ENCODE measurements around the gene MAGEB17.

The MAGEB17 gene

GRCh38 chrX:16207634-16208033 is 40.4 kb downstream of the MAGEB17 start:
- no peak for FAIRE-seq
- TF ChIP-seq, protein P1, sequence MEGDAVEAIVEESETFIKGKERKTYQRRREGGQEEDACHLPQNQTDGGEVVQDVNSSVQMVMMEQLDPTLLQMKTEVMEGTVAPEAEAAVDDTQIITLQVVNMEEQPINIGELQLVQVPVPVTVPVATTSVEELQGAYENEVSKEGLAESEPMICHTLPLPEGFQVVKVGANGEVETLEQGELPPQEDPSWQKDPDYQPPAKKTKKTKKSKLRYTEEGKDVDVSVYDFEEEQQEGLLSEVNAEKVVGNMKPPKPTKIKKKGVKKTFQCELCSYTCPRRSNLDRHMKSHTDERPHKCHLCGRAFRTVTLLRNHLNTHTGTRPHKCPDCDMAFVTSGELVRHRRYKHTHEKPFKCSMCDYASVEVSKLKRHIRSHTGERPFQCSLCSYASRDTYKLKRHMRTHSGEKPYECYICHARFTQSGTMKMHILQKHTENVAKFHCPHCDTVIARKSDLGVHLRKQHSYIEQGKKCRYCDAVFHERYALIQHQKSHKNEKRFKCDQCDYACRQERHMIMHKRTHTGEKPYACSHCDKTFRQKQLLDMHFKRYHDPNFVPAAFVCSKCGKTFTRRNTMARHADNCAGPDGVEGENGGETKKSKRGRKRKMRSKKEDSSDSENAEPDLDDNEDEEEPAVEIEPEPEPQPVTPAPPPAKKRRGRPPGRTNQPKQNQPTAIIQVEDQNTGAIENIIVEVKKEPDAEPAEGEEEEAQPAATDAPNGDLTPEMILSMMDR (IDR thresholded peaks at IDR 0.05; ENCODE audit: insufficient read depth, missing control alignments), result no peak
- DNase-seq (ENCODE audit: insufficient read length, low spot score), result no peak

DNA sequence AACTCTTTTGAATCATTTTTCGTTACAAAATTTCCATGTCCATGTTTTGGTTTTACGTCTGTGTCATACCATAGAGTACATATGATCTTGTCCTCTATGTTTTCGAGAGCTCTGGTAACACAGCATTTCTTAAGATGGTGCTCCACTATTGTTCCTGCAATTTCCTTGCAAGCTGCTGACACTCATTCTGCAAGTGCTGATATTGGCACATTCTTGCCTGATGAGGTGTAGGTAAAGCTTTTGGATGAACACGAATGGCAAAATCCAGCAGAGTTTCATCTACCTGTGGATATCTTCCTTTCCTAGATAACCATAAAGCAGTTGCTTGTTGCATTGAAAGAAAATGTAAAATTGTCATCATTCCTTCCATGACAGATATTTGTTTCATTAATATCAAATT is 41.3 kb downstream of the MAGEB17 start:
- DNase-seq (ENCODE audit: insufficient read length, low spot score), result no peak
- TF ChIP-seq, protein P1 (IDR thresholded peaks at IDR 0.05; ENCODE audit: insufficient read depth, missing control alignments), result no peak
- FAIRE-seq, result no peak

DNA sequence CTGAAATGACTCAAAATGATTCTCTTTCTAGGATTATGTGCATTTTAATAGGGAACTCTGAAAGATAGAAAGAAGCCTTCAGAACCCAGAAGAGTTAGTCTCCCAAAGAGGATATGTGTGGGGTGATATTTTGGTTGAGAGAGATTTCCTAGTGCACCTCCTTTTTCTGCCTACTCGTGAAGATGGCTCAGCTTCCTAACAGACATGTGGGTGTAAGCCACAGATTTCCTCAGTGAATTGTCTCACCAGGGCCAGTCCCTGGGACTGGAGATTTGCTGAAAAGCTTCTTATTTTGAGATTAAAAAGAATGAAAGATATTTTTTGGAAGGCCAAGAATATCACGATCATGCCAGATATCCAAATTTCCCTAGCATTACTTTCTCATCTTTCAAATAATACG is 42.8 kb downstream of the MAGEB17 start:
- TF ChIP-seq, protein P1 (IDR thresholded peaks at IDR 0.05; ENCODE audit: insufficient read depth, missing control alignments), result no peak
- DNase-seq (ENCODE audit: insufficient read length, low spot score), result no peak
- FAIRE-seq, result no peak

DNA sequence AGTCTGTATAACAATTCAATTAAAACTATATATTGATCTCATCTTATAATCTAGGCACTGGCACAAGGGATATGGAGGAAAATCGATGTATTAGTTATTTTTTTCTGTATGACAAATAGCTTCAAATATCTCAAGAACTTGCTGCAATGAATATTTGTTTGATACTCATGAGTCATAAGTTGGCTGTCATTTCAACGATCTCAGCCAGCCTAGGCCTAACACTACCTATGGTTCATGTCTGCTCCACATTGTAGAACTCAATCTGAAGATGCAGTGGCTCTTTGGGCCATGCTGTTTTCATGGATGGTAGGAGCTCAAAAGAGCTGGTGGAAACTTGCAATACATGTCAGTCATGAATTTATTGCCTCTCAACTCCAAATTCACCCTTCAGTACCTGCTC is 44.7 kb downstream of the MAGEB17 start:
- FAIRE-seq, result no peak

DNA sequence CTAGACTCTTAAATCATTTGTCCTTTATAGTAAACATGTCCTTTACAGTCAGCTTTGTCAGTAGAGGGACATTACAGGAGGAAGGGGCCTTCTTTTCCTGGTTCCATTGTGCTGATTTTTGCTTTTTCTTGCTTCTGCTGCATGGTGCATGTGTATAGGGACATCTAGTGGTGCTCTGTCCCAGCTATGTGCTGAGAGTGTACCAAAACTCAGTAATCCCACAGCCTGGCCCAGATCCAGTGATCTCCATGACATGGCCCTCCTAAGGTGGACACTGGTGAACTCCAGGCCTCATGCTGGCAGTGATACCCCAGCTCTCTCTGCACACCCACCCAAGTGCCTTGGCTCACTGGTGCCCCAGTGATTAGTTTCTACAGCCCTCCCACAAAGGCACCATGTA is 45.2 kb downstream of the MAGEB17 start:
- TF ChIP-seq, protein P1 (IDR thresholded peaks at IDR 0.05; ENCODE audit: insufficient read depth, missing control alignments), result peak; percentile 34
- no peak for DNase-seq (ENCODE audit: insufficient read length, low spot score)
- FAIRE-seq, result no peak

More for the DNA sequence above, 44.7 kb downstream of the MAGEB17 start:
- no peak for DNase-seq (ENCODE audit: insufficient read length, low spot score)
- TF ChIP-seq, protein P1 (IDR thresholded peaks at IDR 0.05; ENCODE audit: insufficient read depth, missing control alignments), result no peak

DNA sequence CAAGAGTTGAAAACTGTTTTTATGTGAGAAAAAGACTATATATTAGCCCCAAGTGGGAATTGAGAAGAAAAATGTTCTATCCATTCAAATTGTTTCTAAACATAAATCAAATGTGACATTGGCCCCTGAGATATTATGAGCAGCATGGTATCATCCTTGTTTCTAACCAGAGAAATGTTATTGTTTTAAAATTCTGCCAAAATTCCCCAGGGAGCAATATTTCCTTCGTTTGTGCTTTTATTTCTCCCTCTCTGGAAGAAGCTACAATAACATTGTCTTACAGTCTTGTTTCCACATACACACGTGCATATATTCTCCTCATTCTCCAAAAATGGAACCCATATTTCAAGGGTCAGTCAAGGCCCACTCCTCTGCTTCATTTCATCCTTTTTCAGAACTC is 46.7 kb downstream of the MAGEB17 start:
- FAIRE-seq, result no peak
- no peak for DNase-seq (ENCODE audit: insufficient read length, low spot score)
- TF ChIP-seq, protein P1 (IDR thresholded peaks at IDR 0.05; ENCODE audit: insufficient read depth, missing control alignments), result no peak

- DNase-seq (ENCODE audit: insufficient read length, low spot score), result no peak
- FAIRE-seq, result no peak
- TF ChIP-seq, protein P1 (IDR thresholded peaks at IDR 0.05; ENCODE audit: insufficient read depth, missing control alignments), result no peak
Observed at GRCh38 chrX:16215660-16216059, 48.4 kb downstream of the MAGEB17 start.

Data from D721Med (cell line).